ENCODE data around the gene MRPS26. TPM values are rescaled to one million over a fixed set of nuclear protein-coding genes. Genes with fewer than 3 reads are reported as not detected.

MRPS26 gene
- total and polyA plus RNA-seq, 2 donors from 2014 or later: 39.8 to 109 TPM

DNA sequence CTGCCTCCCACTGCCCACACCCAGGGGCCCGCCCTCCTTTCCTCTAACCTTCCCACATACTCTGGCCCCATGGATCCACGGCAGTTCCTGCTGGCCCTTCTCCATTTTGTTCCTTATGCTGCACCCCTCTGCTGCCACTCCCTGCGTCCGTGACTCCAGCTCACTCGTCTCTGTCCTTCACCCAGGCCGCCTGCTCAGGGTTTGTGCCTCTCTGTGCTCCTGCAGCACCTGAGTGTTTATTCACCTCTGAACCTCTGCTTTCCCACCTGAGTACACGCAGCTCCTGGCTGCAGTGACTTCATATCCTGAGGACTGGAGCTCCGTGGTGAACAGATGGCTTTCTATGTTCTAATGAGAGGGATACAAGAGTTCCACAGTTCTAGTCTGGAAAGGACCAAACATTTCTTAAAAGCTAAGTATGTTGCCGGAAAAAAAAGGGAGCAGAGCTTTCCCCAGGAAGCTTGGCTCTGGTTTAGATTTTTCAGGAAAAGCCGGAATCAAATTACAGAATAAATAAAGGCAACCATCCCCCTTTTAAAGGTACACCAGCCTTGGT lies 3.9 kb upstream of the MRPS26 start:
- H3K9me3 ChIP-seq (ENCODE audit: control insufficient read depth in 2 of 3, insufficient read depth in 1 of 3, low read length in 3 of 3): no peaks in the 10 kb centered on the region
- peak overlapping the region; percentile 33 to 57 (median 44) for H3K4me3 ChIP-seq (ENCODE audit: low read length in 3 of 3)
- H3K27me3 ChIP-seq (ENCODE audit: control insufficient read depth, insufficient read depth, low read length): no peaks in the 10 kb centered on the region
- intact Hi-C loops (cut with DNase I): no loop called here
- peak overlapping the region in 2 of 3 donors; percentile 58 to 65 for H3K9ac ChIP-seq (ENCODE audit: low read length in 3 of 3)
- H3K36me3 ChIP-seq (ENCODE audit: control insufficient read depth in 2 of 3, insufficient read depth in 3 of 3, low read length in 3 of 3): peaks cover 2 to 31% (median 15%) of the 10 kb centered on the region in 3 donors
- DNase-seq (peak in 4 of 5 donors; percentile 18 to 81 (median 72)), FAIRE-seq (no peak)
- peaks cover 4 to 12% (median 12%) of the 10 kb centered on the region in 3 donors for H3K4me1 ChIP-seq (ENCODE audit: control insufficient read depth in 2 of 3, insufficient read depth in 2 of 3, low read depth in 1 of 3, low read length in 3 of 3)
- H3K27ac ChIP-seq (ENCODE audit: low read depth in 2 of 2, low read length in 2 of 2): peak overlapping the region; percentile 71 to 84
- TF ChIP-seq, protein P1, sequence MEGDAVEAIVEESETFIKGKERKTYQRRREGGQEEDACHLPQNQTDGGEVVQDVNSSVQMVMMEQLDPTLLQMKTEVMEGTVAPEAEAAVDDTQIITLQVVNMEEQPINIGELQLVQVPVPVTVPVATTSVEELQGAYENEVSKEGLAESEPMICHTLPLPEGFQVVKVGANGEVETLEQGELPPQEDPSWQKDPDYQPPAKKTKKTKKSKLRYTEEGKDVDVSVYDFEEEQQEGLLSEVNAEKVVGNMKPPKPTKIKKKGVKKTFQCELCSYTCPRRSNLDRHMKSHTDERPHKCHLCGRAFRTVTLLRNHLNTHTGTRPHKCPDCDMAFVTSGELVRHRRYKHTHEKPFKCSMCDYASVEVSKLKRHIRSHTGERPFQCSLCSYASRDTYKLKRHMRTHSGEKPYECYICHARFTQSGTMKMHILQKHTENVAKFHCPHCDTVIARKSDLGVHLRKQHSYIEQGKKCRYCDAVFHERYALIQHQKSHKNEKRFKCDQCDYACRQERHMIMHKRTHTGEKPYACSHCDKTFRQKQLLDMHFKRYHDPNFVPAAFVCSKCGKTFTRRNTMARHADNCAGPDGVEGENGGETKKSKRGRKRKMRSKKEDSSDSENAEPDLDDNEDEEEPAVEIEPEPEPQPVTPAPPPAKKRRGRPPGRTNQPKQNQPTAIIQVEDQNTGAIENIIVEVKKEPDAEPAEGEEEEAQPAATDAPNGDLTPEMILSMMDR (IDR thresholded peaks at IDR 0.05; ENCODE audit: borderline replicate concordance, extremely low read depth, insufficient read depth): no peak

DNA sequence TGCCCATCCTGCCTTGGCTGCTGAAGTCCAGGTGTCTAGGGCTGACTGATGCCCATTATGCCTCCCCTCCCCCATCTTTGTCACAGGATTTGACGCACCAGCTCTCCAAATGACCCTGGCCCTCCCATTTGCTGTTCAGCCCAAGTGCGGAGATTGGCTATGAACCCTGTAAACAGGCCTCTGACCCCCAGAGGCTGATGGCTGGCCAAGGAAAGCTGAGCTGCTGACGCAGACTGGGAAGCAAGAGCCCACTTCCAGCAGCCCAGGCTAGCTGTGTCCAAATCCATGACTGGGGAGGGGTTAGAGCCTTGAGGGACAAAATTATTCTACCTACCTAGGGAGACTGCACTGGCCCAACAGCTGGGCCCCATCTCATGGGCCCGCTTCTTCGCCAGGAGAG lies 3.2 kb upstream of the MRPS26 start:
- peak; percentile 35 to 85 (median 70) for DNase-seq
- H3K27ac ChIP-seq (ENCODE audit: low read depth in 2 of 2, low read length in 2 of 2): peak overlapping the region; percentile 68 to 84

DNA sequence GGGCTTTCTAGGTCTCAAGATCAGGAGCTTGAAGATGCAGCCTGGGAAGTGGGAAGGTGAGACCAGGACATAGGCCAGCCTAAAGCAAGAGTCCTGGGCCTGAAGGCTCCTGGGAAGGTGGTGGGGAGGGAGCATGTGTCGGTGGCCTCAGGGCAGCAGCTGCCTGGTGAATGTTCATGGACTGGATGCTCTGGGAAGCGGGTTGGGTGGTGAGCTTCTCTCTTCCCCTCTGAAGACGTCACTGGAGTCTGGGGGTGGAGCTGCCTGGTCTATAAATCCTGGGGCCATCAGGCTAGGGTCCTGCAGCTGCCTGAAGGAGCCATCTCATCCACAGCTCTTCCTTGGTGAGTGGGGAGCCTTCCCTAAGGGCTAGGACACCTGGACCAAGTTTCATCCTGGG lies 2.5 kb upstream of the MRPS26 start, which contains the start of gene GNRH2:
Gene GNRH2, plus strand, starts transcription at position 301 of the 400 bp plus-strand sequence. CDS start 793 bp downstream, outside the sequence.
- H3K4me3 ChIP-seq (ENCODE audit: low read length in 3 of 3): peak within 1 kb of the TSS in 1 of 3 donors; percentile 57
- intact Hi-C loops (cut with DNase I): no loop called here

More for the DNA sequence above, 3.2 kb upstream of the MRPS26 start:
- TF ChIP-seq, protein P1 (IDR thresholded peaks at IDR 0.05; ENCODE audit: borderline replicate concordance, extremely low read depth, insufficient read depth): no peak
- Histone ChIP-seq H3K9me3 (ENCODE audit: control insufficient read depth in 2 of 3, insufficient read depth in 1 of 3, low read length in 3 of 3) (no peaks in the 10 kb centered on the region), H3K27me3 (ENCODE audit: control insufficient read depth, insufficient read depth, low read length) (no peaks in the 10 kb centered on the region), H3K36me3 (ENCODE audit: control insufficient read depth in 2 of 3, insufficient read depth in 3 of 3, low read length in 3 of 3) (peaks cover 2 to 27% (median 9%) of the 10 kb centered on the region in 3 donors), H3K4me1 (ENCODE audit: control insufficient read depth in 2 of 3, insufficient read depth in 2 of 3, low read depth in 1 of 3, low read length in 3 of 3) (peaks cover 4 to 13% (median 12%) of the 10 kb centered on the region in 3 donors), H3K9ac (ENCODE audit: low read length in 3 of 3) (peak overlapping the region in 1 of 3 donors; percentile 65), H3K4me3 (ENCODE audit: low read length in 3 of 3) (peak overlapping the region in 1 of 3 donors; percentile 57)
- no peak for FAIRE-seq
- intact Hi-C loops (cut with DNase I): no loop called here

More for the DNA sequence above, 2.5 kb upstream of the MRPS26 start, which contains the start of gene GNRH2:
- FAIRE-seq: no peak
- Histone ChIP-seq H3K4me1 (ENCODE audit: control insufficient read depth in 2 of 3, insufficient read depth in 2 of 3, low read depth in 1 of 3, low read length in 3 of 3) (peaks cover 4 to 16% (median 12%) of the 10 kb centered on the region in 3 donors), H3K27me3 (ENCODE audit: control insufficient read depth, insufficient read depth, low read length) (no peaks in the 10 kb centered on the region), H3K27ac (ENCODE audit: low read depth in 2 of 2, low read length in 2 of 2) (peak within 1 kb of the TSS; percentile 68 to 84), H3K9me3 (ENCODE audit: control insufficient read depth in 2 of 3, insufficient read depth in 1 of 3, low read length in 3 of 3) (no peaks in the 10 kb centered on the region), H3K9ac (ENCODE audit: low read length in 3 of 3) (peak within 1 kb of the TSS in 1 of 3 donors; percentile 65), H3K36me3 (ENCODE audit: control insufficient read depth in 2 of 3, insufficient read depth in 3 of 3, low read length in 3 of 3) (peaks cover 4 to 28% (median 9%) of the 10 kb centered on the region in 3 donors)
- peak in 3 of 5 donors; percentile 25 to 38 (median 32) for DNase-seq
- TF ChIP-seq, protein P1 (IDR thresholded peaks at IDR 0.05; ENCODE audit: borderline replicate concordance, extremely low read depth, insufficient read depth): no peak

Data from kidney (tissue), 14 donors.